ENCODE measurements around the gene CYB5R3.

DNA sequence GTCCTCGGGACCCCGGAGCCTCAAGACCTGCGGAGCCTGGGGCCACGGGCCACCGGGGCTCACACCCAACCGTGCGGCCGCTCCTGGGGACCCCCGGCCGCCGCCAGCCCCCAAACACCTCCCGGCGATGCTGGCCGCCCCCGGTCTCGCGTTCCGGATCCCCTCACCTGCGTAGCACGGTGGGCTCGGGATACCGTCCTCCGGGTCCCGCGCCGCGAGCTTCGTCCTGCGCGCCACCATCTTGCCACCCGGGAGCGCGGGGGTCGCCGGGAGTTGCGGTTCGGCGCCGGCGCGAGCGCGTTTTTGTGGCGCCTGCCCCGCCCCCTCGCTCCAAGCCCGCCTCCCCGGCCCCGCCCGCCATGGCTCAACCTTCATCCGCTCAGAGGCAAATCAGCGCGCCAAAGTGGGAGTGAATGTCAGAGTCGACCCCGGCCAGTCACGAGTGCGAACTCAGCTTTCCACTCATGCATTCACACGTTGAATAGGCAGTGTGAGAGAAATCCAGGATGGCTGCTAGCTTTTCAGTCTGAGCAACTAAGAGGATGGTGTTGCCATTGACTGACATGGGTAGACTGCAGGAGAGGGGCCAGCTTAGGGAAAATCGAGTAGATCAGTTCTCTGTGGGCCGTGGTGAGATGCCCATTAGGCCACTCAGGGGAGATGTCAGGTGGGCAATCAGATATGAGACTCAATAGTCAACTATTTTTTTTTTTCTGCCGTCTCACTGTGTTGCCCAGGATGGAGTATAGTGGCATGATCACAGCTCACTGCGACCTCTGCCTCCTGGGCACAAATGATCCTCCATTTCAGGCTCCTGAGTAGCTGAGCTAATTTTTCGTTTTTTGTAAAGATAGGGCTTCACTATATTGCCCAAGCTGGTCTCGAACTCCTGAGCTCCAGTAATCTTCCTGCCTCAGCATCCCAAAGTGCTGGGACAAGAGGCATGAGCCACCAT lies 67.2 kb downstream of the CYB5R3 start:
- TF ChIP-seq, protein P1, sequence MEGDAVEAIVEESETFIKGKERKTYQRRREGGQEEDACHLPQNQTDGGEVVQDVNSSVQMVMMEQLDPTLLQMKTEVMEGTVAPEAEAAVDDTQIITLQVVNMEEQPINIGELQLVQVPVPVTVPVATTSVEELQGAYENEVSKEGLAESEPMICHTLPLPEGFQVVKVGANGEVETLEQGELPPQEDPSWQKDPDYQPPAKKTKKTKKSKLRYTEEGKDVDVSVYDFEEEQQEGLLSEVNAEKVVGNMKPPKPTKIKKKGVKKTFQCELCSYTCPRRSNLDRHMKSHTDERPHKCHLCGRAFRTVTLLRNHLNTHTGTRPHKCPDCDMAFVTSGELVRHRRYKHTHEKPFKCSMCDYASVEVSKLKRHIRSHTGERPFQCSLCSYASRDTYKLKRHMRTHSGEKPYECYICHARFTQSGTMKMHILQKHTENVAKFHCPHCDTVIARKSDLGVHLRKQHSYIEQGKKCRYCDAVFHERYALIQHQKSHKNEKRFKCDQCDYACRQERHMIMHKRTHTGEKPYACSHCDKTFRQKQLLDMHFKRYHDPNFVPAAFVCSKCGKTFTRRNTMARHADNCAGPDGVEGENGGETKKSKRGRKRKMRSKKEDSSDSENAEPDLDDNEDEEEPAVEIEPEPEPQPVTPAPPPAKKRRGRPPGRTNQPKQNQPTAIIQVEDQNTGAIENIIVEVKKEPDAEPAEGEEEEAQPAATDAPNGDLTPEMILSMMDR (IDR thresholded peaks at IDR 0.05): no peak
- TF ChIP-seq ZFP36 (IDR thresholded peaks at IDR 0.05; ENCODE audit: borderline replicate concordance, partially characterized antibody) (no peak), POLR2A (IDR thresholded peaks at IDR 0.05; ENCODE audit: low read length) (peak; percentile 61), RAD21 (conservative IDR thresholded peaks at IDR 0.05 in 1 of 2, IDR thresholded peaks at IDR 0.05 in 1 of 2) (no peak), MAFK (IDR thresholded peaks at IDR 0.05; ENCODE audit: partially characterized antibody) (no peak)
